ENCODE results near the gene TRAPPC6A. TPM values are rescaled to one million over a fixed set of nuclear protein-coding genes. Genes with fewer than 3 reads are reported as not detected.

Gene TRAPPC6A
- total RNA-seq, 4 donors from 2014 or later, result 18.4 to 29.2 (median 24.8) TPM

- Histone ChIP-seq H3K9me3 (no peaks in the 10 kb centered on the region), H3K27me3 (no peaks in the 10 kb centered on the region), H3K36me3 (peaks cover 0 to 11% of the 10 kb centered on the region in 2 donors), H3K27ac (peak within 1 kb of the TSS; percentile 98 to 100 (median 99)), H3K4me1 (peaks cover 16 to 25% of the 10 kb centered on the region in 2 donors), H3K4me3 (peak within 1 kb of the TSS; percentile 82 to 93 (median 87))
- DNase-seq (peak; percentile 100), ATAC-seq (peak; percentile 94 to 96)
- TF ChIP-seq POLR2A (IDR thresholded peaks at IDR 0.05) (peak; percentile 84 to 94), CTCF (IDR thresholded peaks at IDR 0.05 in 4 of 5, conservative IDR thresholded peaks at IDR 0.05 in 1 of 5) (peak in 4 of 5 experiments; percentile 2 to 39 (median 30))
- intact Hi-C loops (cut with DNase I; ENCODE audit: low total_unique reads), result loop anchor here (1.0 to 5.0 kb wide), 5 partner anchors 72 to 332 kb away; partner anchors contain the start of genes MARK4, NECTIN2, PPM1N and RTN2
- in situ Hi-C loops (cut with MboI; ENCODE audit: low sequenced_read_pairs in 4 of 4), result no loop called here
Measured at GRCh38 chr19:45178262-45179071, 430 bp upstream of the TRAPPC6A start, which contains the start of gene BLOC1S3. TSS of gene BLOC1S3 (plus strand) at chr19:45178784. CDS start at chr19:45179297, 513 bp downstream.

GRCh38 chr19:45175515-45176345 is 2.3 kb downstream of the TRAPPC6A start:
- TF ChIP-seq CTCF (IDR thresholded peaks at IDR 0.05 in 4 of 5, conservative IDR thresholded peaks at IDR 0.05 in 1 of 5), result no peak
- TF ChIP-seq POLR2A (IDR thresholded peaks at IDR 0.05), result no peak
- Histone ChIP-seq H3K9me3 (no peaks in the 10 kb centered on the region), H3K27me3 (no peaks in the 10 kb centered on the region), H3K36me3 (peaks cover 0 to 5% of the 10 kb centered on the region in 2 donors), H3K27ac (no peak overlapping the region), H3K4me1 (peaks cover 15 to 18% of the 10 kb centered on the region in 2 donors), H3K4me3 (no peak overlapping the region)
- in situ Hi-C loops (cut with MboI; ENCODE audit: low sequenced_read_pairs in 4 of 4) (no loop called here), intact Hi-C loops (cut with DNase I; ENCODE audit: low total_unique reads) (loop anchor here (2.0 to 5.0 kb wide), 2 partner anchors 153 to 322 kb away; partner anchors contain the start of genes PPM1N and RTN2)
- no peak for ATAC-seq
- no peak for DNase-seq

GRCh38 chr19:45173816-45174215 is 4.2 kb downstream of the TRAPPC6A start:
- TF ChIP-seq CTCF (IDR thresholded peaks at IDR 0.05 in 4 of 5, conservative IDR thresholded peaks at IDR 0.05 in 1 of 5) (no peak), POLR2A (IDR thresholded peaks at IDR 0.05) (no peak)

GRCh38 chr19:45172611-45173208 is 5.3 kb downstream of the TRAPPC6A start:
- intact Hi-C loops (cut with DNase I; ENCODE audit: low total_unique reads), result no loop called here
- DNase-seq (no peak), ATAC-seq (no peak)
- in situ Hi-C loops (cut with MboI; ENCODE audit: low sequenced_read_pairs in 4 of 4), result no loop called here
- Histone ChIP-seq H3K4me1 (peaks cover 5 to 9% of the 10 kb centered on the region in 2 donors), H3K4me3 (no peak overlapping the region), H3K9me3 (no peaks in the 10 kb centered on the region), H3K27ac (no peak overlapping the region), H3K36me3 (no peaks in the 10 kb centered on the region), H3K27me3 (no peaks in the 10 kb centered on the region)
- no peak for TF ChIP-seq POLR2A (IDR thresholded peaks at IDR 0.05)
- TF ChIP-seq CTCF (IDR thresholded peaks at IDR 0.05 in 4 of 5, conservative IDR thresholded peaks at IDR 0.05 in 1 of 5), result no peak

More at GRCh38 chr19:45173816-45174215, 4.2 kb downstream of the TRAPPC6A start:
- Histone ChIP-seq H3K4me1 (peaks cover 5 to 9% of the 10 kb centered on the region in 2 donors), H3K27me3 (no peaks in the 10 kb centered on the region), H3K9me3 (no peaks in the 10 kb centered on the region), H3K27ac (no peak overlapping the region), H3K36me3 (no peaks in the 10 kb centered on the region), H3K4me3 (no peak overlapping the region)
- intact Hi-C loops (cut with DNase I; ENCODE audit: low total_unique reads), result no loop called here
- no peak for ATAC-seq
- in situ Hi-C loops (cut with MboI; ENCODE audit: low sequenced_read_pairs in 4 of 4), result no loop called here
- no peak for DNase-seq
